Measurements from ENCODE around the gene XRCC5. TPM values are rescaled to one million over a fixed set of nuclear protein-coding genes. Genes with fewer than 3 reads are reported as not detected.

XRCC5 gene
- total RNA-seq, 4 donors from 2014 or later: 61.2 to 320 (median 168) TPM

GRCh38 chr2:216117561-216118340 is 8.6 kb downstream of the XRCC5 start:
- intact Hi-C loops (cut with DNase I; ENCODE audit: low total_unique reads): no loop called here
- TF ChIP-seq POLR2A (IDR thresholded peaks at IDR 0.05) (no peak), CTCF (IDR thresholded peaks at IDR 0.05) (no peak)
- Histone ChIP-seq H3K27ac (no peak overlapping the region), H3K4me1 (no peaks in the 10 kb centered on the region), H3K27me3 (no peaks in the 10 kb centered on the region), H3K4me3 (no peak overlapping the region), H3K9me3 (no peaks in the 10 kb centered on the region), H3K36me3 (no peaks in the 10 kb centered on the region)
- DNase-seq: no peak

GRCh38 chr2:216118474-216118873 is 9.3 kb downstream of the XRCC5 start:
- Histone ChIP-seq H3K9me3 (no peaks in the 10 kb centered on the region), H3K27ac (no peak overlapping the region), H3K4me1 (no peaks in the 10 kb centered on the region), H3K36me3 (no peaks in the 10 kb centered on the region), H3K27me3 (no peaks in the 10 kb centered on the region), H3K4me3 (no peak overlapping the region)
- TF ChIP-seq CTCF (IDR thresholded peaks at IDR 0.05): no peak
- no peak for TF ChIP-seq POLR2A (IDR thresholded peaks at IDR 0.05)
- intact Hi-C loops (cut with DNase I; ENCODE audit: low total_unique reads): no loop called here
- no peak for DNase-seq

- Histone ChIP-seq H3K36me3 (no peaks in the 10 kb centered on the region), H3K4me1 (no peaks in the 10 kb centered on the region), H3K9me3 (no peaks in the 10 kb centered on the region), H3K27me3 (no peaks in the 10 kb centered on the region), H3K27ac (no peak overlapping the region), H3K4me3 (no peak overlapping the region)
- TF ChIP-seq CTCF (IDR thresholded peaks at IDR 0.05) (no peak), POLR2A (IDR thresholded peaks at IDR 0.05) (no peak)
- DNase-seq: no peak
- intact Hi-C loops (cut with DNase I; ENCODE audit: low total_unique reads): no loop called here
These were observed 10.0 kb downstream of the XRCC5 start for GRCh38 chr2:216119146-216119545.

GRCh38 chr2:216119986-216120385 is 10.8 kb downstream of the XRCC5 start:
- intact Hi-C loops (cut with DNase I; ENCODE audit: low total_unique reads): no loop called here

More at GRCh38 chr2:216119986-216120385, 10.8 kb downstream of the XRCC5 start:
- Histone ChIP-seq H3K4me1 (no peaks in the 10 kb centered on the region), H3K36me3 (no peaks in the 10 kb centered on the region), H3K4me3 (no peak overlapping the region), H3K9me3 (no peaks in the 10 kb centered on the region), H3K27ac (no peak overlapping the region), H3K27me3 (no peaks in the 10 kb centered on the region)
- TF ChIP-seq CTCF (IDR thresholded peaks at IDR 0.05): no peak
- no peak for TF ChIP-seq POLR2A (IDR thresholded peaks at IDR 0.05)
- no peak for DNase-seq
